NCI-H2196 treated with DMSO at 0.1 percent for 48 hours (cell line): ENCODE data around the gene PEX11G.

ENCODE experiments used
- DNase-seq: peaks from one replicate; lab custom pipeline; 2025; ENCODE audit not compliant: unreplicated experiment; lab: John Stamatoyannopoulos, UW

Gene PEX11G

DNA sequence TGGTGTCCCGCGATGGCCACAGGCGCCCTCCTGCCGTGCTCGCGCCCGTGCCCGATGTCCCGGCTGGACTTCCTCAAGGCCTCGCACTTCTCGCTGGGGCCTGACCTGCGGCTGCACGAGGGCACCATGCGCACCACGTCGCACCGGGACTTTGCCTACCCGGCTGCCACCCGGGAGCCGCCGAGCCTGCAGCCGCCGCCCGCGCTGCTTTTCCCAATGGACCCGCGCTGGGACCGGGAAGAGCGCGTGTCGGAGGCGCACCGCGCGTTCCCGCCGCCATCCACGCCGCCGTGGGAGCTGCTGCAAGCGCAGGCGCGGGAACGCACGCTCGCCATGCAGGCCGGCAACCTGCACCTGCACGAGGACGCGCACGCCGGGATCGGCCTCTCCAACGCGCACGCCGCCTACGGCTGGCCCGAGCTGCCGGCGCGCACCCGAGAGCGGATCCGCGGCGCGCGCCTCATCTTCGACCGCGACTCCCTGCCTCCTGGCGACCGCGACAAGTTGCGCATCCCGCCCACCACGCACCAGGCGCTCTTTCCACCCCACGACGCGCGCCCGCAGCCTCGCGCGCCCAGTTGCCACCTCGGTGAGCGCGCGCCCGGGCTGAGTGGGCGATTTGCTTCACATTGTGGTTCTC is 12.1 kb upstream of the PEX11G start:
- DNase-seq, result peak; percentile 85

DNA sequence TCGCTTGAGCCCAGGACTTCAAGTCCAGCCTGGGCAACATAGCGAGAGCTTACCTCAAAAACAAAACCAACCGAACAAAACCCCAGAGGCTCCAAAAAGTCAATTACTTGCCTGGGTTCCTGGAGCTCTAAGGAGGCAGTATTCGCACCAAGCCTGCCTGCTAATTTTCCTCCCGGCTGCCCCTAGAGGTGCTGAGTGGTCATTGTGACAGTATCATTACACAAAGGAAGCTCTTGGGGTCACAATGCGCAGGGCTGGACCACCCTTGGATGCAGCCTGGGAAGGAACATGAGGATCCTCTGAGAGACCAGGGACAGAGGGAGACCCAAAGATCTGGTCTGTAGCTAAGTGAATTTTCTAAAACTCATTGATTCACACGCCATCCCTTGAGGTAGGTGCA is 8.5 kb upstream of the PEX11G start:
- no peak for DNase-seq

DNA sequence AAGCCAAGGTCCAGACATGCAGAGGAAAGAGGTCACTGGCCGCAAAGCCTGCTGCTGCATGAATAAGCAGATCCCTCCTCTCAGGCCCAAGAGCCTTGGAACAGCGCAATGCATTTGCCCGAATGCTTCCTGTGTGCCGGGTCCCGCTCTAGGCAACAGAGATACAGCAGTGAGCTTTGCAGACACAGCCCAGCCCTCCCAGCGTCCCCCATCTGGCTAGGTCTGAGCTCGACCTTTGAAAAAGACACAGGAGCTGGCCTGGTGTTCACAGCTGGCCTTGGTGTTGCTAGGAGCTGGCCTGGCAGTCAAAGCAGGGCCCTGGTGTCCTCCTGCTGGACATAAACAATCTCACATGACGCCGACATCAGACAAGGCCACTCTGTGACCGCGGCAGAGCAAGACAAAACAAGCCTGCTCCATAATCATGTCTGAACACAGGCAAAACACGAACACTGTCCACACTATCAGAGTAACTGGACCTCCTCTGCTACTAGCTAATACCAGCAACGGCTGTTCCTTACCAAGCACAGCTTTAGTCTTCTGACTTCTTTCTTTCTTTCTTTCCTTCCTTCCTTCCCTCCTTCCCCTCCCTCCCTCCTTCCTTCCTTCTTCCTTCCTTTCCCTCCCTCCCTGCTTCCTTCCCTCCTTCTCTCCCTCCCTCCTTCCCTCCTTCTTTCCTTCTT is 5.7 kb upstream of the PEX11G start:
- DNase-seq, result peak; percentile 34

DNA sequence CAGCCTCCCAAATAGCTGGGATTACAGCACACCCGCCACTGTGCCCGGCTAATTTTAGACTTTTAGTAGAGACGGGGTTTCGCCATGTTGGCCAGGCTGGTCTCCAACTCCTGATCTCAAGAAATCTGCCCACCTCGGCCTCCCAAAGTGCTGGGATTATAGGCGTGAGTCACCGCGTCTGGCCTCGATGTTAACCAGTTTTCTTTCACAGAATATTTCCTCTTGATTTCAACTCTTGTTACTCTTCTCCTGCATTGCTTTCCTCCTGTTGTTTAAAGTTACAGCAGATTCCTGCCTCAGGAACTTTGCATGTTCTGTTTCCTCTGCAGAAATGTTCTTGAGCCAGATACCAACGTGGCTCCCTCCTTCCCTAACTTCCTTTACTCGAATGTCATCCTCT is 3.7 kb upstream of the PEX11G start:
- no peak for DNase-seq

DNA sequence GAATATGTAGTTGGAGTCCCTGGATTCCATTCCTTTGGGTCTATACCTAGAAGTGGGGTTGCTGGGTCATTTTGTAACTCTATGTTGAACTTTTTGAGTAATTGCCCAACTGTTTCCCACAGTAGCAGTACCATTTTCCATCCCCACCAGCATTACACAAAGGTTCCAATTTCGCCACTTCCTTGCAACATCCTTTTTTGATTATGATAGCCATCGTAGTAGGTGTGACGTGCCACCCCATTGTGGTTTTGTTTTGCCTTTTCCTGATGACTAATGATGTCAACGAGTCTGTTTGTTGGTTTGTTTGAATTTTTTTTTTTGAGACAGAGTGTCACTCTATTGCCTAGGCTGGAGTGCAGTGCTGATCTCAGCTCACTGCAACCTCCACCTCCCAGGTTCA is 3.3 kb upstream of the PEX11G start:
- no peak for DNase-seq

DNA sequence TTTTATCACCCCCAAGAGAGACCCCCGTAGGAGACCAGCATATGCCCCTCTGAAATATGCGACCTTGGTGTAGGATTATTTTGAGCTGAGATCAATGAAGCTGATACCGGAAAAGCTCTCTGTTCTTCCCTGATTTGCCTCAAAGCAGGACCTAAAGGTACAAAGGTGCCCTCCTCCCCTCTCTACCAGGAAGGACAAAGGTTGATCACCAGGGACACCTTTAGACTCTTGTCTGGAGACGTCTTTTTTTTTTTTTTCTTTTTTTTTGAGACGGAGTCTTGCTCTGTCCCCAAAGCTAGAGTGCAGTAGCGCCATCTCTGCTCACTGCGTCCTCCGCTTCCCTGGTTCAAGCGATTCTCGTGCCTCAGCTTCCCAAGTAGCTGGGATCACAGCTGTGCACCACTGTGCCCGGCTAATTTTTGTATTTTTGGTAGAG is 792 bp upstream of the PEX11G start:
- no peak for DNase-seq

DNA sequence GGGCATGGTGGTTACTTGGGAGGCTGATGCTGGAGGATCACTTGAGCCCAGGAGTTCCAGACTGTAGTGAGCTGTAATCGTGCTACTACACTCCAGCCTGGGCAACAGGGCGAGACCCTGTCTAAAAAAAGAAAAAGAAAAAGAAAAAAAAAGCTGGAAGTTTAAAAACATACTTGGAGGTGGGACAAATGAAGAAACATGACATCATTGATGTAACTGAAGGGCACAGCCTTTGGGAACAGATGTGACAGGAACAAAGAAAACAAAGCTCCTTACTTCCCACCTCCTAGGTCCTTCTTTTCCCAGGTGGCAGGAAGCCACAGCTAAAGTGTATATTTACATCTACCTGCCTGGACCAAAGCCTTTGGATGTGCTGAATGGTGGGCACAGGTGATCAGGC is 1.9 kb downstream of the PEX11G start:
- DNase-seq, result no peak

DNA sequence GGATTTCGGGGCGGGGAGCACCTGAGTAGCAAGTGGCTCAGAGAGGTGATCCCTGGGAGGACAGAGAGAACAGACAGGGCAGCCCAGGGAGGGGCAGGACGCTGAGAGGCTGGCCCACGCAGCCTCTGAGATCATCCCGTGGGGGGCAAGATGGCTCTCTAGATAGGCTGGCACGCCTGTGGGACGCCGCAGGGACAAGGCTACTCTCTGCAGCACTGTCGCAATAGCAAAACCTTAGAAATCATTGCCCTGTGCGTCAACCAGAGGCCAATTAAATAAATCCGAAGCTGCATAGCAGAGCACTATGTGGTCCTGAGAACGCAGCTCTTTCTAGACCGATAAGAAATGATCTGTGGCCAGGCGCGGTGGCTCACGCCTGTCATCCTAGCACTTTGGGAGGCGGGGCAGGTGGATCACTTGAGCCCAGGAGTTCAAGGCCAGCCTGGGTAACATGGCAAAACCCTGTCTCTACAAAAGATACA is 5.1 kb downstream of the PEX11G start:
- no peak for DNase-seq

DNA sequence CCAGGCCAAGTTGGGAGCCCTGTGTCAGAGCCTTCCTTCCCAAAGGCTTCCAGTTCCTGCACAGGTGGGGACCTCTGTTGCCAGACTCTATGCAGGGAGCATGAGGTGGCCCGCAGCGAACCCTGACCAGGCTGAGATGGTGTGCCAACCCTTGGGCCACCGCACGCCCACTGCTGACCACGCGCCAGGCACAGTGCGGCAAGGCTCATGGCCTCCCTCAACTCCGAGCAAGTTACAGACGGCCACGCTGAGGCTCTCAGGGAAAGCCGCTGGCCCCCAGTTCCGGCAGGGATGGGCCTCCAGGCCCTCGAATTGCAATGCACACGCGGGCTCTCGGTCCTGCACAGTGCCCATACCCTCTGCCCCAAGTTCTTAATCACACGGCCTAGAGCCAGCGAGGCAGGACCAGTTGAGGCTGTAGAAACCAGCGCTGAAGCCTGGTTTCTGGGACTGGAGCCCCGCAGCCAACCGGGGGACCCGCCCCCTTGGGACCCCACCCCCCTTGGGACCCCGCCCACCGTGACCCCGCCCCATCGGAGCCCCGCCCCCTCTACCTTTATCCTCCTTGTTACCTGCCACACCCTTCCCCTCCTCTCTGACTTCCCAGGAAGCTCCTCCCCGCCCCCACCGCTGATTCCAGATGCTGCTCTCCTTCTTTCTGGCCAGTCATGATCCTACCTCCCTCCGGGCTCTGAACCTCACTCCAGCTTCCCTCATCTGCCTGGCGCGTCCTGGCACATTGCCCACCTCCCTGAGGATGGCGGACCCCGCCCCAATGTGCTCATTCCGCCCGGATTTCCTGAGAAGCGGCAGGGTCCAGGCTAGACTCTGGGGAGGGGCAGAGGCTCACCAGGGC is 6.0 kb downstream of the PEX11G start:
- no peak for DNase-seq

DNA sequence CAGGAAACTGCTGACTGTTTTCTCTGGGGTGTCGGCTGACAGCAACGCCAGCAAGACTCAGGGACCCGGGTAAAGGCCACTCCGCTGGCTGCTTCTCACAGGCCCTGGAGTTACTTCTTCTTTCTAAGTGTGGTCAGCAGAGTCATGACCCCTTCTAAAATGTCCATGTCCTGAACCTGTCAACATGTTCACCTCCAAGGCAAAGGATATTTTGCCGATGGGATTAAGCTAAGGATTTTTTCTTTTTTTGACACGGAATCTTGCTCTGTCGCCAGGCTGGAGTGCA is 7.9 kb downstream of the PEX11G start:
- no peak for DNase-seq

DNA sequence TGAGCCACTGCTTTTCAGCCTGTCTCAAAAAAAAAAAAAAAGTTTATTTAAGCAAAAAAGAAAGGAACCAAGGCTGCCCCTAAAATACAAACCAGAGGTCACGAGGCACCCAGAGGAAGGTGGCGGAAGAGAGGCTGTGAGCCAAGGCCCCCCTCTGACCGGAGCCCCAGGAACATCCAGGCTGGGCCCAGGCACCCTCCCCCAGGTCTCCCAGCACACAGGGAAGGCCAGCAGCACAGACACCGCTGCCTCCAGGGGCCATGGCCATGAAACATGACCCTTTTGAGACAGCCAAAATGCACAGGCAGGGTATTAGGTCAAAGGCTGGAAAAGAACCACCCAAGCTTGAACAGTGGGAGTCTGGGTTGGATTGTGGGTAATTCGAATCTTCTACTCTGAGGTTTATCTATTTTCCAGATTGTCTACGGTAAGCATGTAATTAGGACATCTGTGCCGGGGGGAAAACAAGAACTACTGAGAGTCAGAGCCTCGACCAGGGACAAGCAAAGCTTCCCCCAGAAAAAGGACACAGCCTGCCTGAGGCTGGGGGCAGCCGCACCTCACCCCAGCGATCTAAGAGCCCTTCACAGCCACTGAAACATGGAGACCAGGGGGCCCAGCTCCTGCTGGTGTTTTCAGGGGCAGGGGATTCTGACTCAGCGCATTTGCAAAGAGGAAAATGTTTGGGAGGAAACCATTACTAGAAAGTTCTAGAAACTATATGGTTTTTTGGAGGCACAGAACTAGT is 8.4 kb downstream of the PEX11G start:
- no peak for DNase-seq

DNA sequence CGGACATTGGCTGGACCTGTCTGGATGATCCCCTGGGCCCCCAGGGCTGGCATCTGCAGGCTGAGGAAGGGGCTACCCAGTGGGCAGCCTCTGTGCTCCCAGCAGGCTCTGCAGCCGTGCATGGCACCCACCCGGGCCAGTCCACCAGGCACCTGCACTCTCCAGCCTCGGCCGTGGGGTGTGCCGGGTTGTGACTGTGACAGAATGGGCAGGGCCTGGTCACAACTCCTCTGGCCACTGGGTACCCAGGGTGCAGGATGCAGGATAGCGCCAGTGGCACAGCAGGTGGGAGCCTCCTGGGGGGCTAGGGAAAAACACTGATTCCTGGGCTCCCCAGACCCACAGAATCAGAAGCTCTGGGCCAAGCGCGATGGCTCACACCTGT is 10.0 kb downstream of the PEX11G start:
- DNase-seq, result no peak

DNA sequence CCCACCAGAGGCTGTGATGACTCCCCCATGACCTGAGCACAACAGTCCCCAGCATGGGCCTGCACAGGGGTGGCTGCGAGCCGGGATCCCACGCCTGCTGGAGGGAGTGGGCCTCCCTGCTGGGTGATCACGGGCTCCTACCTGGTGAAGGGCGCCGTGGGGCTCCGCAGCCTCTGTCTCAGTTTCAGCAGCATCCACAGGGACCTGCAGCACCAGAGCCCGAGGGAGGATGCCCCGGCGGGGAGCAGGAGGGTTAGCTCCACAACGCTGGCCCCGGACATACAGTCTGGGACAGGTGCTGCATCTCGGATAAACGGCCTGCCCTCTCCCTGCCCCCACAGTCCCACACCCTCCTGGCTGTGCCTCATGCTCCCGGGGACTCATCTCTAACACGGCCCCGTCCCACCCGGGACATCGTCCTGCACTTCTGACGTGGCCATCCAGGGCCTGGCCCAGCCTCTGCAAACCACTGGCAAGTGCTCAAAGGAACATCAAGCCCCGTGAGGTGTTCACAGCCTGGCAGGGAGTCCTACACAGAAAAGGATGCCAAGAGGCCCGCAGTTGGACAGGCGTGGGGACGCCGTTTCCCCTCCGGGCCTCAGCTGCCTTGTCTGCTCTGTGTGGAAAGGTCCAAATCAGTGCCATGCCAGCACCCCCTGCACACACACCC is 10.5 kb downstream of the PEX11G start:
- DNase-seq, result no peak

DNA sequence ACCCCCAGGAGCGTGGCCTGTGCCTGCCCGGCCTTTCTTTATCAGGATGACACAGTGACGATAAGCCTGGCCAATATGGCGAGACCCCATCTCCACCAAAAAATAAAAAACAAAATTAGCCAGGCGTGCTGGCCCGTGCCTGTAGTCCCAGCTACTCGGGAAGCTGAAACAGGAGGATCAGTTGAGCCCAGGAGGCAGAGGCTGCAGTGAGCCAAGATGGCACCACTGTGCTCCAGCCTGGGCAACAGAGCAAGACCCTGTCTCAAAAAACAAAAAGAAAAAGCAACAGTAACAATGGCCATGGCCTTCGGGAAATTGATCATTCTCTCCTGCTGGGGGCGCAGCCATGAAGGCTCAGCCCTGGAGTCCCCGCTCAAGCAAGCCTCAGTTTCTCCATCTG is 11.1 kb downstream of the PEX11G start:
- DNase-seq, result no peak

DNA sequence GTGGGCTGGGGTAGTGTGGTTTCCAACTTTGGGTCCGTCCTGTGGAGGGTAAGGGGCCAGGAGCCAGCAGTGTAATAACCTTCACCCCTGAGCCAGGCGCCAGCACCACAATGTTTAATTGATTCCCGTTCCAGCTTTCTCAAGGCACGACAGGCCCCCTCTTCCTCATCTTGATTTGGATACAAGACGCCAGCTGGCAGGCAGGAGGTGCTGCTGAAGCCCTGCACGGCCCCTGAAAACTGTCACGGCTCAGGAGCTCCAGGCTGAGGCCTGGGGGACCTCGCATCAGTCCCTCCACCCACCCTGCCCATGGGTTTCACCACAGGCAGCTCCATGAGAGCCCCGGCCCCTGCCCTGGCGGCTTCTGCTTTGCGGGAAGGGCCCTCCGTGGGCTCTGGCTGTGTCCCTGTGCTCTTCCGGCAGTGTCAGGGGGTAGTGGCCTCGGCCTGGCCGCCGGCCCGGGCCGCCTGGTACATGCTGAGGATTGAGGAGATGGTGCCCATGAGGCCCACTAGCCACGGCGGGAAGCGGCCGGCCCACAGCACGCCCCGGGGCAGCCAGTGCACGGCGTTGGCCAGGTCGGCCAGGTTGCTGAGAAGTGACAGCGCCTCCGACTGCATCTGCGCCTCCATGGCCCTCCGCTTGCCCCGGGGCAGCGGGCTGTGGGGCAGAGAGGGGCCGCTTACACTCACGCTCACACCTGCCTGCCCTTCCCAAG is 11.9 kb downstream of the PEX11G start:
- no peak for DNase-seq

DNA sequence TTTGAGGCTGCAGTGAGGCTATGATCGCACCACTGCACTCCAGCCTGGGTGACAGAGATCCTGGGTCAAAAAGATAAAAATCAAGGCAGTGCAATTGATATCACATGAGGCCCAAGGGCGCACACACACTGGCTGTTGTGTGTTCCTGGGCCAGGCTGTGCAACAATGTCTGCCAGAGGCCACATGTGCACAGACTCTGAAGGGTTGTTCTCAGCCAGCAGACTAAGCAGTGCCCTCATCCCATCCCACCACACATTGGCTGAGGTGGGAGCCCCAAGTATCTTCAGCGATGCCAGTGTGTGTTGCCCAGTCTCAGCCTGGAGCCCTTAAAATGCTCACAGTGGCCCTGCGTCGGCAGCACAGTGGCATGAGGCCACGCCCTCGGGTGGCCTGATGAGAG is 12.6 kb downstream of the PEX11G start:
- no peak for DNase-seq

DNA sequence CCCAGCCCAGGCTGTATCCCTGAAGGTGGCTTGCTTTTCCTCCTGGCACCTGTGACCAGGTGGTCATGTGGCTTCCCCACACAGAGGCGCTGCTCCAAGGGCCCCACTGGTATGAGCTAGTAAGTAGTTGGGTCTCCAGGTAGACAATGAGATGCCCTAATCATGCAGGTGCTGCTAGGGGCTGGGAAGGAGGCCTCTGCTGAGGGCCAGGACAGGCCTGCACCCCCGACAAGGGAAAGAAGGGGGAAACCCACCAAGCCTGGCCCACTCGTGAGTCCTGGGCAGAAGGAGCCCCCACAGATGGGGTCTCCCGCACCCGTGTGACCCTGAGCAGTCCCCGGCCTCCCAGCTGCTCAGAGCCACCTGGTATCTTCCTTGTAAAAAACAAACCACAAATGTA is 13.2 kb downstream of the PEX11G start:
- DNase-seq, result no peak

DNA sequence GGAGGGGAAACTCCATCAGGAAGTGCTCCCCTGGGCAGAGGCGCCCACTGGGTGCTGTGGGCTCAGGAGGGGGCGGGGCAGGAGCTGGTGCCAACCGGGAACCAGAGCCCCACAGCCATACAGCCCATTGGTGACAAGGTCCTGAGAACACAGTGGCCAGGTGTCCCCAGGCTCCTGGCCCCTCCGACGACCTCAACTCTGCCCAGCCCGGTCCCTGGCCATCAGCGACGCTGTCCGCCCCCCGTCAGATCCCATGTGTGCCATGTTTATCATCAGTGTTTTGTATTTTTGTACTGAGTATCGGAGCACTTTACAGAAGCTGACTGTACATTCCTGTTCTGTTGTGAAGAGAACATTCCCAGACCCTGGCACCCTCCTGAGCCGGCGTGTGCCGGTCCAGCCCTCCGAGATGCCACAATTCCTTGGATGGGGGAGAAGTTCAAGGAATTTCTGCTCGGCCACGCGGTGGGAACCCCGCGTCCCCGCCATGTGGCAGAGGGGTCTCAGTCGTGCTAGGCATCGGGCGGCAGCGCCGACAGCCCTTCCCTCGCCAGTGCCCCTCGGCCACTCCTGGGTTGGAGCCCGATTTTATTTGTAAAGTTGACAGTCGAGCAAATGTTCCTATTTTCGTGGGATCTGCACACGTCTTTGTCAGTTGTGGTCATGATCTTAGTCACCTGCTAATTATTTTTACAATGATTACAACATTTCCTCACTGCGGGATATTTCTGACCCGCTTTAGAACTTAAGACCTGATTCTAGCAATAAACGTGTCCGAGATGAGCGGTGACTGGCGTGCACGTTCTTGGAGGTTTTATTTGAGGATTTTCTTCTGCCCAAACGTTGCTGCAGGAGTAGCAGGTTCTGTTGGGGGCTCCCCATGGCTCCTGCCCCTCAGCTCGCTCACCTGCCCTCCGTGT is 16.9 kb downstream of the PEX11G start:
- DNase-seq, result no peak
